Progenitor cell of endocrine pancreas (in vitro differentiated cells): ENCODE measurements around the gene DAB1. TPM values are rescaled to one million over a fixed set of nuclear protein-coding genes. Genes with fewer than 3 reads are reported as not detected.

ENCODE experiments used
- DNase-seq: peaks from one replicate; pipeline ENCODE4 v3.0.0; 2021; ENCODE audit warnings: low spot score; ENCODE audit not compliant: unreplicated experiment
- H3K27ac Mint-ChIP-seq: 2 replicates; pipeline ENCODE4 v1.8.0; 2021; ENCODE audit warnings: mild to moderate bottlenecking, moderate library complexity, mixed read lengths
- H3K27me3 Mint-ChIP-seq: 2 replicates; pipeline ENCODE4 v1.8.0; 2021; ENCODE audit warnings: mixed read lengths
- H3K36me3 Mint-ChIP-seq: 2 replicates; pipeline ENCODE4 v1.8.0; 2022; ENCODE audit warnings: mixed read lengths; ENCODE audit not compliant: insufficient read depth
- H3K4me1 Mint-ChIP-seq: 2 replicates; pipeline ENCODE4 v1.8.0; 2021; ENCODE audit warnings: low read depth, mixed read lengths
- H3K4me3 Mint-ChIP-seq: 2 replicates; pipeline ENCODE4 v1.8.0; 2021; ENCODE audit warnings: low read depth, mild to moderate bottlenecking, moderate library complexity, mixed read lengths
- H3K9me3 Mint-ChIP-seq: 2 replicates; pipeline ENCODE4 v1.8.0; 2021; ENCODE audit warnings: low read depth, mixed read lengths
- total RNA-seq: library from RNA; stranded (reverse); gene quantifications from 2 replicates; pipeline ENCODE4 v1.2.1, GENCODE V29; 2021
- TF ChIP-seq, protein P1 (sequence below): fragments of 200-600 bp; sonication (generic); IDR thresholded peaks from one replicate; pipeline ENCODE4 v1.5.0; 2021; ENCODE audit warnings: antibody characterized with exemption, mild to moderate bottlenecking; ENCODE audit not compliant: unreplicated experiment

DAB1 gene
- total RNA-seq, 1 donor from 2014 or later: 4.8 TPM

DNA sequence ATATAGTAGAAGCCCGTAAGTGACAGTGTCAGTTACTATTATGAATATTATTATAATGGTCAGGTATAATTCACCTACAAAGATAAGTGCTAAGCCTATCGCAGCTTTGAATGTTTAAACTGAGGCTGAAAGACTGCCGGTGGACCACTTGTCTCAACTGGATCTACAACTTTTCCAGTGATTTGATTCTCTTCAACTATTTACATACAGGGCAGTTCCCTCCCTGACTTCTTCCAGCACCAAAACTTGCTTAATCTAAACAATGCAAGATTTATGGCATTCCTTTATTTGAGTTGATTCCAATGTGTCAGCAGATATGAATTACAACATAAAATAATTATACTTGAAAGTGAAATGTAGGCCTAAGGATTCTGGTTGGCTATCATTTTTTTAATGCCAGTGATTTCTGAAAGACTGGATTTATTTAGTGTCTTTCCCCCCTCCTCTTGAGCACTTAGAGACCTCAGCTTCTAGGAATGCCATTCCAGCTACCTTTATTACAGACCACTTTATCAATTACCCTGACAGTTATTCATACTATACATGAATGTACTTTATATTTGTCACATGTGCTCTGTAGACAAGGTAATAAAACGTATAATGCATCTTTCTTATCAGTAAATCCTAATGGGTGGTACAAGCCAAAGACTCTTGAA, 304.8 kb downstream of the DAB1 start:
- Mint-ChIP-seq H3K27ac (no peak overlapping the region), H3K9me3 (no peaks in the 10 kb centered on the region), H3K27me3 (peaks cover 6% of the 10 kb centered on the region), H3K36me3 (no peaks in the 10 kb centered on the region), H3K4me1 (peaks cover 11% of the 10 kb centered on the region), H3K4me3 (no peak overlapping the region)
- TF ChIP-seq, protein P1, sequence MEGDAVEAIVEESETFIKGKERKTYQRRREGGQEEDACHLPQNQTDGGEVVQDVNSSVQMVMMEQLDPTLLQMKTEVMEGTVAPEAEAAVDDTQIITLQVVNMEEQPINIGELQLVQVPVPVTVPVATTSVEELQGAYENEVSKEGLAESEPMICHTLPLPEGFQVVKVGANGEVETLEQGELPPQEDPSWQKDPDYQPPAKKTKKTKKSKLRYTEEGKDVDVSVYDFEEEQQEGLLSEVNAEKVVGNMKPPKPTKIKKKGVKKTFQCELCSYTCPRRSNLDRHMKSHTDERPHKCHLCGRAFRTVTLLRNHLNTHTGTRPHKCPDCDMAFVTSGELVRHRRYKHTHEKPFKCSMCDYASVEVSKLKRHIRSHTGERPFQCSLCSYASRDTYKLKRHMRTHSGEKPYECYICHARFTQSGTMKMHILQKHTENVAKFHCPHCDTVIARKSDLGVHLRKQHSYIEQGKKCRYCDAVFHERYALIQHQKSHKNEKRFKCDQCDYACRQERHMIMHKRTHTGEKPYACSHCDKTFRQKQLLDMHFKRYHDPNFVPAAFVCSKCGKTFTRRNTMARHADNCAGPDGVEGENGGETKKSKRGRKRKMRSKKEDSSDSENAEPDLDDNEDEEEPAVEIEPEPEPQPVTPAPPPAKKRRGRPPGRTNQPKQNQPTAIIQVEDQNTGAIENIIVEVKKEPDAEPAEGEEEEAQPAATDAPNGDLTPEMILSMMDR: no peak
- no peak for DNase-seq

DNA sequence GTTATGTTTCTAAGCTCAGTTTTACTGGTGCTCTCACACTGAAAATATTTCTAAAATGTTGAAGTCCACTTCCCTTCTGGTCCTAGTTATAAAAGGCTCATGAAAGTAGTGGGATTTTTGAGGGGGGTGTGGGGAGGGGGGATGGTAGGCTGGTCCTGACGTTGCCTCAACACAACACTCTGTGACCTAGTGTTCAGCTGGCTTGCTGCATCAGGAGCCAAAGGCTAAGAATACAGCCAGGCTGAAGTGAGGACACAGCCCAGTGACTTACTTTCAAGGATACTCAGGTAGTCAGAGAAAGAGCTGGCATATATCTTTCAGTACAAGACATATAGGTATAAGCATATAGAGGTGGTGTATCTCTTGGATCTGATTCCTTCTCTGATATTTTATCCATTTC, 306.1 kb downstream of the DAB1 start:
- Mint-ChIP-seq H3K4me3 (no peak overlapping the region), H3K36me3 (no peaks in the 10 kb centered on the region), H3K27ac (no peak overlapping the region), H3K4me1 (peaks cover 11% of the 10 kb centered on the region), H3K9me3 (no peaks in the 10 kb centered on the region), H3K27me3 (peaks cover 6% of the 10 kb centered on the region)
- TF ChIP-seq, protein P1: no peak
- DNase-seq: no peak

DNA sequence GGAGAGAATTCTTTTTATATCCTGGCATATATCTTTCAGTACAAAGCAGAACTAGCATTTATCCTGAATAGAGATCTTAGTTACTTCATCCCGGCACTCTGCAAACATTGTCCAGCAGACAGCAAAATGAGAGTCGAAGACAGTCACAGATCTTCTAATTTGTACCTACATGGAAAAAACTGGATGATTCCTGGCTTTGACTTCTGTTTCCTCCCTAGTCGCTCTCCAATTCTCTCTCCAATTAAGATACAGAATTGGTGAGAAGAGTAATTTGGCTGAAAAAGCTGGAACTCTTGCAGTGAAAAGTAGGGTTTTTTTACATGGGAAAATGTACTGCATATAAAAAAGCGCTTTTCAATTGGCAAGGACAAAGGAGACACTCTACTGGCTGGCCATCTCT, 307.0 kb downstream of the DAB1 start:
- H3K27me3 Mint-ChIP-seq: peaks cover 6% of the 10 kb centered on the region
- no peak overlapping the region for H3K4me3 Mint-ChIP-seq
- DNase-seq: no peak
- no peaks in the 10 kb centered on the region for H3K9me3 Mint-ChIP-seq
- no peaks in the 10 kb centered on the region for H3K36me3 Mint-ChIP-seq
- TF ChIP-seq, protein P1: no peak
- no peak overlapping the region for H3K27ac Mint-ChIP-seq
- peaks cover 11% of the 10 kb centered on the region for H3K4me1 Mint-ChIP-seq

DNA sequence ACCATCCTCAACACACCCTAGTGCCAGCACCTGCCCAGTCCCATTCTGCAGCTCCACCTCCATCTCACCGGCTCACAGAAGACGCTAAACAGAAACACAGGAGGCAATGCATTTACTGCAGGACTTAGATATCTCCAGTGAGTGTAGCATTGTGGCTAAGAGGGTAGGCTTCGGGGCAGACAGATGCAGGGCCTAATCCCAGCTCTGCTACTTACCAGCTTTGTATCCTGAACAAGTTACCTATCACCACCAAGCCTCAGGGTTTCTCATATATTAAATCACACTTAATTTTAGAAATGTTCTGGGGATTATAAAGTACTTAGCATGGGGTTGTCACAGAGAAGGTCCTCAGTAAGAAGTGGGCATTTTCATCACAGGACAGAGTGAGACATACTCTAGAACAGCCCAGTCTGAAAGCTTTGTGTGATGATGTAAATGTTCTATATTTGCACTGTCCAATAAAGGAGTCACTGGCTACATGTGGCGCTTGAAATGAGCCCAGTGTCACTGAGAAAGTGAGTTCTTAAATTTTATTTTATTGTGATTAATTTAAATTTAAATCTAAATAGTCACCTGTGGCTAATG, 308.7 kb downstream of the DAB1 start:
- DNase-seq: no peak
- TF ChIP-seq, protein P1: no peak
- no peak overlapping the region for H3K4me3 Mint-ChIP-seq
- no peaks in the 10 kb centered on the region for H3K27me3 Mint-ChIP-seq
- no peaks in the 10 kb centered on the region for H3K9me3 Mint-ChIP-seq
- peaks cover 26% of the 10 kb centered on the region for H3K4me1 Mint-ChIP-seq
- no peaks in the 10 kb centered on the region for H3K36me3 Mint-ChIP-seq
- H3K27ac Mint-ChIP-seq: no peak overlapping the region

DNA sequence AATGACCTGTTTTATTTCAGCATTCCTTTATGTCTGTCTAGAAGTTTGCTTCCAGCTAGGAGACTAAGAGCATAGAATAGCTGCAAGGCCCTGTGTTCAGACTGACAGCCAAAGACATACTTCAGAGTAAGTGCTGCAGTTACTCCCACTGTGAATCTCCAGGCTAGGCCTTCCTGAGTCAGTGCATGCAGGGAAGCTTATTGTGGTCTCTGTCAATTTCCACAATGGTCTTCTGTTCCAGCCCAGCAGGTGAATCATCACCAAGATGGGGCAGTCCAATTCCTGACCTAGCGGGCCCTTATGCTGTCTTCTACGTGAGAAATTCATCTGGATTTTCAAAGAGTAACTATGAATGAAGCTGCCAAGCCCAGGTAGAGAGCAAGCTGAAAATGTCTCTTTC, 311.7 kb downstream of the DAB1 start:
- no peak for DNase-seq
- H3K4me1 Mint-ChIP-seq: peaks cover 19% of the 10 kb centered on the region
- H3K27ac Mint-ChIP-seq: no peak overlapping the region
- no peaks in the 10 kb centered on the region for H3K9me3 Mint-ChIP-seq
- TF ChIP-seq, protein P1: no peak
- peaks cover 4% of the 10 kb centered on the region for H3K27me3 Mint-ChIP-seq
- H3K4me3 Mint-ChIP-seq: no peak overlapping the region
- H3K36me3 Mint-ChIP-seq: no peaks in the 10 kb centered on the region
